Measurements from ENCODE around the gene TXNRD1.

DNA sequence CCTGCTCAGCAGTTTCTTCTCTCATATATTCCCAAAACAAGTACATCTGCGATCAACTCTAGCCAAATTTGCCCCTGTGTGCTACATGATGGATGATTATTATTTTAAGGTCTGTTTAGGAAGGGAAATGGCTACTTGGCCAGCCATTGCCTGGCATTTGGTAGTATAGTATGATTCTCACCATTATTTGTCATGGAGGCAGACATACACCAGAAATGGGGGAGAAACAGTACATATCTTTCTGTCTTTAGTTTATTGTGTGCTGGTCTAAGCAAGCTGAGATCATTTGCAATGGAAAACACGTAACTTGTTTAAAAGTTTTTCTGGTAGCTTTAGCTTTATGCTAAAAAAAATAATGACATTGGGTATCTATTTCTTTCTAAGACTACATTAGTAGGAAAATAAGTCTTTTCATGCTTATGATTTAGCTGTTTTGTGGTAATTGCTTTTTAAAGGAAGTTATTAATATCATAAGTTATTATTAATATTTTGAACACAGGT lies 133.5 kb downstream of the TXNRD1 start:
- TF ChIP-seq, protein P1, sequence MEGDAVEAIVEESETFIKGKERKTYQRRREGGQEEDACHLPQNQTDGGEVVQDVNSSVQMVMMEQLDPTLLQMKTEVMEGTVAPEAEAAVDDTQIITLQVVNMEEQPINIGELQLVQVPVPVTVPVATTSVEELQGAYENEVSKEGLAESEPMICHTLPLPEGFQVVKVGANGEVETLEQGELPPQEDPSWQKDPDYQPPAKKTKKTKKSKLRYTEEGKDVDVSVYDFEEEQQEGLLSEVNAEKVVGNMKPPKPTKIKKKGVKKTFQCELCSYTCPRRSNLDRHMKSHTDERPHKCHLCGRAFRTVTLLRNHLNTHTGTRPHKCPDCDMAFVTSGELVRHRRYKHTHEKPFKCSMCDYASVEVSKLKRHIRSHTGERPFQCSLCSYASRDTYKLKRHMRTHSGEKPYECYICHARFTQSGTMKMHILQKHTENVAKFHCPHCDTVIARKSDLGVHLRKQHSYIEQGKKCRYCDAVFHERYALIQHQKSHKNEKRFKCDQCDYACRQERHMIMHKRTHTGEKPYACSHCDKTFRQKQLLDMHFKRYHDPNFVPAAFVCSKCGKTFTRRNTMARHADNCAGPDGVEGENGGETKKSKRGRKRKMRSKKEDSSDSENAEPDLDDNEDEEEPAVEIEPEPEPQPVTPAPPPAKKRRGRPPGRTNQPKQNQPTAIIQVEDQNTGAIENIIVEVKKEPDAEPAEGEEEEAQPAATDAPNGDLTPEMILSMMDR (IDR thresholded peaks at IDR 0.05), result no peak
- no peak for TF ChIP-seq POLR2A (IDR thresholded peaks at IDR 0.05)

All from body of pancreas (tissue), 4 donors.